A549 treated with CORT108297 at 1 μM for 4 hours (cell line): ENCODE measurements around the gene TMEM79. TPM values are rescaled to one million over a fixed set of nuclear protein-coding genes. Genes with fewer than 3 reads are reported as not detected.

Experiments
- total RNA-seq: library from RNA; stranded (reverse); fragments of 200-300 nt; extraction: Qiagen RNA extraction; gene quantifications from 5 replicates; pipeline ENCODE4 v1.2.3, GENCODE V29; 2022

TMEM79 gene
- 6.8 to 10.2 TPM (median 8.9 TPM) in 5 replicates for total RNA-seq

GRCh38 chr1:156284112-156284511 lies at the start of gene TMEM79:
TMEM79 (plus strand) TSS chr1:156284325; CDS start chr1:156285227, 902 bp downstream.

GRCh38 chr1:156241926-156242325 lies 42.2 kb upstream of the TMEM79 start, which contains the start of gene BGLAP:
BGLAP (plus strand) TSS chr1:156242184; CDS start chr1:156242232, 48 bp downstream.

GRCh38 chr1:156247460-156248322 lies 36.4 kb upstream of the TMEM79 start, which contains the start of gene PAQR6:
PAQR6 (minus strand) TSS chr1:156248056; CDS start chr1:156246731, 1,325 bp downstream.

GRCh38 chr1:156282479-156283222 lies 1.5 kb upstream of the TMEM79 start, which contains the start of gene SMG5:
SMG5 (minus strand) TSS chr1:156282825; CDS start chr1:156282680, 145 bp downstream.

GRCh38 chr1:156295391-156295947 lies 11.3 kb downstream of the TMEM79 start, which contains the start of gene GLMP:
GLMP (minus strand) TSS chr1:156295679; CDS start chr1:156295645, 34 bp downstream.

GRCh38 chr1:156298852-156299357 lies 14.8 kb downstream of the TMEM79 start, which contains the start of gene VHLL:
VHLL (minus strand) TSS chr1:156299307; CDS start chr1:156299189, 118 bp downstream.

GRCh38 chr1:156338180-156338976 lies 54.3 kb downstream of the TMEM79 start, which contains the start of the genes CCT3 and TSACC:
CCT3 (minus strand) TSS chr1:156338292; CDS start chr1:156338184, 108 bp downstream.
TSACC (plus strand) TSS chr1:156338526; CDS start chr1:156339758, 1,232 bp downstream.

Other genes with a start within 250 kb of the TMEM79 start
- gene UBQLN4, start 230.5 kb upstream of the TMEM79 start, total RNA-seq: 35.9 to 45.7 TPM (median 42.4 TPM) in 5 replicates
- gene LAMTOR2, start 229.5 kb upstream of the TMEM79 start, total RNA-seq: 160 to 166 TPM (median 161 TPM) in 5 replicates
- gene RAB25, start 223.2 kb upstream of the TMEM79 start, total RNA-seq: 0.21 TPM in 1 of 5 replicates, not detected in the others
- gene MEX3A, start 201.9 kb upstream of the TMEM79 start, total RNA-seq: 1.3 to 2.9 TPM (median 2.8 TPM) in 5 replicates
- gene LMNA, start 169.6 kb upstream of the TMEM79 start, total RNA-seq: 587 to 756 TPM (median 723 TPM) in 5 replicates
- 0.20 to 0.46 TPM (median 0.42 TPM) in 5 replicates for gene SEMA4A, start 130.7 kb upstream of the TMEM79 start, total RNA-seq
- 24.3 to 27.6 TPM (median 26.9 TPM) in 5 replicates for gene SLC25A44, start 90.2 kb upstream of the TMEM79 start, total RNA-seq
- gene PMF1, start 71.3 kb upstream of the TMEM79 start, total RNA-seq: 53.2 to 62.7 TPM (median 60.1 TPM) in 5 replicates
- 0.34 to 0.75 TPM (median 0.52 TPM) in 4 of 5 replicates, not detected in the other for gene BGLAP, start 42.1 kb upstream of the TMEM79 start, total RNA-seq
- 2.0 to 4.9 TPM (median 4.5 TPM) in 5 replicates for gene PAQR6, start 36.3 kb upstream of the TMEM79 start, total RNA-seq
- 39.5 to 49.8 TPM (median 48.2 TPM) in 5 replicates for gene SMG5, start 1.5 kb upstream of the TMEM79 start, total RNA-seq
- gene GLMP, start 11.4 kb downstream of the TMEM79 start, total RNA-seq: 33.5 to 52.1 TPM (median 46.7 TPM) in 5 replicates
- not detected in 5 replicates for gene VHLL, start 15.0 kb downstream of the TMEM79 start, total RNA-seq
- 392 to 439 TPM (median 400 TPM) in 5 replicates for gene CCT3, start 54.0 kb downstream of the TMEM79 start, total RNA-seq
- gene TSACC, start 54.2 kb downstream of the TMEM79 start, total RNA-seq: 1.8 to 4.1 TPM (median 2.1 TPM) in 5 replicates
- not detected in 5 replicates for gene RHBG, start 84.9 kb downstream of the TMEM79 start, total RNA-seq
- 20.9 to 35.5 TPM (median 30.3 TPM) in 5 replicates for gene MEF2D, start 216.4 kb downstream of the TMEM79 start, total RNA-seq